ENCODE data around the gene SMDT1.
"Not testable (repeated sequence)": the region's sequence is repeated elsewhere in the genome, so short reads cannot be mapped to it uniquely, and the experiment has no call there.

GRCh38 chr22:42130182-42130581 lies 50.7 kb downstream of the SMDT1 start:
- TF ChIP-seq NR3C1 (IDR thresholded peaks at IDR 0.05); CHD4 (IDR thresholded peaks at IDR 0.05; ENCODE audit: borderline replicate concordance); CTCF (IDR thresholded peaks at IDR 0.05); POLR2A (IDR thresholded peaks at IDR 0.05; ENCODE audit: low read length); SREBF2 (IDR thresholded peaks at IDR 0.05): not testable (repeated sequence)
